Ovary (tissue), 3 donors: ENCODE data around the gene NCOA3.

Experiments used
- EP300 ChIP-seq: sonication (generic); formaldehyde crosslinking; IDR thresholded peaks from one replicate; pipeline ENCODE4 v1.6.1; 2017; ENCODE audit warnings: antibody characterized with exemption
- POLR2A ChIP-seq: fragments of 450-650 bp; IDR thresholded peaks from one replicate; pipeline ENCODE4 v1.6.1; 2017; ENCODE audit warnings: antibody characterized with exemption, mild to moderate bottlenecking, moderate library complexity
- TF ChIP-seq, protein P1 (sequence below), 3 donors: fragments of 450-650 bp in 2 of 3; fragments of 200-600 bp in 1 of 3; IDR thresholded peaks; one replicate each; pipeline versions ENCODE4 v1.5.1 to v1.8.0; 2016 to 2022; ENCODE audit warnings: antibody characterized with exemption in 3 of 3, mild to moderate bottlenecking in 1 of 3
- donor health status: DM: no; HTN: no; CAD: no.

DNA sequence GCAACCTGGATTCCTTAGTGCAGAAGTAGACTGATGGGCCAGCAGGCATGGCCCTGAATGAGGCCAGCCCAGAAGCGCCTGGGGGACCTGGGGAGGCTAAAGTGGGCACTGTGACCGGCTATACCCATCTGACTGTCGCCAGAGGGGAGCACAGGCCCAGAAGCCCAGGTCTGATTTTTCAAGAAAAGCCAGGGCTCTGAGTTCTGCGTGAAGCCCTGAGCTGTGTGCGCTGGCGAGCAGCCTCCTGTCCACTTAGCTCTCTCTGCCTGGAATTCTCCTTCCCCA is 171.9 kb downstream of the NCOA3 start:
- TF ChIP-seq POLR2A (no peak), EP300 (no peak)
- TF ChIP-seq, protein P1, sequence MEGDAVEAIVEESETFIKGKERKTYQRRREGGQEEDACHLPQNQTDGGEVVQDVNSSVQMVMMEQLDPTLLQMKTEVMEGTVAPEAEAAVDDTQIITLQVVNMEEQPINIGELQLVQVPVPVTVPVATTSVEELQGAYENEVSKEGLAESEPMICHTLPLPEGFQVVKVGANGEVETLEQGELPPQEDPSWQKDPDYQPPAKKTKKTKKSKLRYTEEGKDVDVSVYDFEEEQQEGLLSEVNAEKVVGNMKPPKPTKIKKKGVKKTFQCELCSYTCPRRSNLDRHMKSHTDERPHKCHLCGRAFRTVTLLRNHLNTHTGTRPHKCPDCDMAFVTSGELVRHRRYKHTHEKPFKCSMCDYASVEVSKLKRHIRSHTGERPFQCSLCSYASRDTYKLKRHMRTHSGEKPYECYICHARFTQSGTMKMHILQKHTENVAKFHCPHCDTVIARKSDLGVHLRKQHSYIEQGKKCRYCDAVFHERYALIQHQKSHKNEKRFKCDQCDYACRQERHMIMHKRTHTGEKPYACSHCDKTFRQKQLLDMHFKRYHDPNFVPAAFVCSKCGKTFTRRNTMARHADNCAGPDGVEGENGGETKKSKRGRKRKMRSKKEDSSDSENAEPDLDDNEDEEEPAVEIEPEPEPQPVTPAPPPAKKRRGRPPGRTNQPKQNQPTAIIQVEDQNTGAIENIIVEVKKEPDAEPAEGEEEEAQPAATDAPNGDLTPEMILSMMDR (IDR thresholded peaks at IDR 0.05), result no peak
